ENCODE results near the gene PCSK5. TPM values are rescaled to one million over a fixed set of nuclear protein-coding genes. Genes with fewer than 3 reads are reported as not detected.

Gene PCSK5
- polyA plus RNA-seq, 3 donors: 14.4 to 17.8 (median 17.3) TPM

GRCh38 chr9:76401580-76402354, 511.3 kb downstream of the PCSK5 start:
- DNase-seq (ENCODE audit: extremely low read depth in 1 of 11, low read depth in 9 of 11, low spot score in 4 of 11): no peak

- DNase-seq (ENCODE audit: extremely low read depth in 1 of 11, low read depth in 9 of 11, low spot score in 4 of 11): peak in 3 of 11 donors; percentile 9 to 29 (median 24)
Measured at GRCh38 chr9:76403352-76403751, 512.9 kb downstream of the PCSK5 start.

- no peak for DNase-seq (ENCODE audit: extremely low read depth in 1 of 11, low read depth in 9 of 11, low spot score in 4 of 11)
Measured at GRCh38 chr9:76404401-76404800, 513.9 kb downstream of the PCSK5 start.

- DNase-seq (ENCODE audit: extremely low read depth in 1 of 11, low read depth in 9 of 11, low spot score in 4 of 11): no peak
Measured at GRCh38 chr9:76405340-76405739, 514.9 kb downstream of the PCSK5 start.

- no peak for DNase-seq (ENCODE audit: extremely low read depth in 1 of 11, low read depth in 9 of 11, low spot score in 4 of 11)
Measured at GRCh38 chr9:76405868-76406267, 515.4 kb downstream of the PCSK5 start.
